T-helper 1 cell treated with Interleukin-12 subunit alpha and Interleukin-12 subunit beta and Interleukin-4 antibody, amounts not matched to agents 30 μg/mL and 1 μg/mL, for 36 hours (primary cell): ENCODE measurements around the gene CCDC82.

Experiments
- H3K27ac Mint-ChIP-seq: one replicate; pipeline ENCODE4 v1.8.0; 2021; ENCODE audit warnings: mild to moderate bottlenecking, mixed read lengths
- H3K27me3 Mint-ChIP-seq: one replicate; pipeline ENCODE4 v1.8.0; 2021; ENCODE audit warnings: low read depth, mixed read lengths
- H3K36me3 Mint-ChIP-seq: one replicate; pipeline ENCODE4 v1.8.0; 2021; ENCODE audit warnings: low read depth, mixed read lengths
- H3K4me1 Mint-ChIP-seq: one replicate; pipeline ENCODE4 v1.8.0; 2021; ENCODE audit warnings: low read depth, mixed read lengths
- H3K4me3 Mint-ChIP-seq: one replicate; pipeline ENCODE4 v1.8.0; 2021; ENCODE audit warnings: mild to moderate bottlenecking, moderate library complexity, mixed read lengths
- H3K9me3 Mint-ChIP-seq: one replicate; pipeline ENCODE4 v1.8.0; 2021; ENCODE audit warnings: mixed read lengths

Gene CCDC82

GRCh38 chr11:96328395-96329010 lies 61.2 kb downstream of the CCDC82 start:
- H3K9me3 Mint-ChIP-seq = no peaks in the 10 kb centered on the region
- peaks cover 18% of the 10 kb centered on the region for H3K36me3 Mint-ChIP-seq
- H3K27me3 Mint-ChIP-seq = no peaks in the 10 kb centered on the region
- peaks cover 44% of the 10 kb centered on the region for H3K4me1 Mint-ChIP-seq
- H3K27ac Mint-ChIP-seq = no peak overlapping the region
- no peak overlapping the region for H3K4me3 Mint-ChIP-seq

DNA sequence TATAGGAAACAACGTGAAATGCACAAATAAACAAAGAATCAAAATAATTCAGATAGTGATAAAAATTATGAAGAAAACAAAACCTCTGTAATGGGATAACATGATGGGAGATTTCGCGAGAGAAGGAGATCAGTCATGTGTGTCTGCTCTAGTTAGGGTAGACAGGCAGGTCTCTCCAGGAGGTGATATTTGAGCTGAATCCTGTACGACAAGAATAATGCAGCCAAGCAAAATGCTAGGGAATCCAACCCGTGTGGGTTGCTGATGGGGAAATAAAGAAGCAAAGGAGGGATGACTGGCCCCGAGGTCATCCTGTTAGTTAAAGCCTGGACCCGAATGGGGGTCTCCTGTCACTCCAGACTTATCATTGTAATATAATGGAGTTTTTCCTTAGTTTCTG lies 62.8 kb downstream of the CCDC82 start:
- peaks cover 18% of the 10 kb centered on the region for H3K36me3 Mint-ChIP-seq
- H3K27ac Mint-ChIP-seq = no peak overlapping the region
- H3K9me3 Mint-ChIP-seq = no peaks in the 10 kb centered on the region
- H3K27me3 Mint-ChIP-seq = no peaks in the 10 kb centered on the region
- H3K4me3 Mint-ChIP-seq = no peak overlapping the region
- H3K4me1 Mint-ChIP-seq = peaks cover 29% of the 10 kb centered on the region

DNA sequence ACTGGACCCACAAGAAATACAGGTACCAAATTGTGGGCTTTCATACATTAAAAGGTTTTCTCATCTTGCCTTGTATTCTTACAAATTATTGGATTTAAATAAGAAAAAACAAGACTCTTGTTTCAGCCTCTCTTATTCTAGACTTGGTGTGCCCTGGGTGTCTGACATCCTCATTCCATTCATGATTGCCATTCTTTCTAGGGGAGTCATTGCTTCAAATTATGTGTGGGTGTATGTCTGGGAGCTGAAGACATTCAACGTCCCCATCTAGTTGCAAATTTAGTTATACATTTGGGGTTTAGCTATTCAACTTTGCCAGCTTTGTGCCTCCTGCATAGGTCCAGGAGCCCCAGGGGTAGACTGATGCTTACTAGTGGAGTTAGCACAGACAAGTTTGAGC lies 64.8 kb downstream of the CCDC82 start:
- H3K4me1 Mint-ChIP-seq = peaks cover 25% of the 10 kb centered on the region
- no peaks in the 10 kb centered on the region for H3K9me3 Mint-ChIP-seq
- H3K27me3 Mint-ChIP-seq = no peaks in the 10 kb centered on the region
- peaks cover 23% of the 10 kb centered on the region for H3K36me3 Mint-ChIP-seq
- no peak overlapping the region for H3K27ac Mint-ChIP-seq
- H3K4me3 Mint-ChIP-seq = no peak overlapping the region

- no peaks in the 10 kb centered on the region for H3K27me3 Mint-ChIP-seq
- peaks cover 15% of the 10 kb centered on the region for H3K36me3 Mint-ChIP-seq
- no peaks in the 10 kb centered on the region for H3K9me3 Mint-ChIP-seq
- H3K4me1 Mint-ChIP-seq = peaks cover 19% of the 10 kb centered on the region
- no peak overlapping the region for H3K4me3 Mint-ChIP-seq
- no peak overlapping the region for H3K27ac Mint-ChIP-seq
Measured at GRCh38 chr11:96323642-96323985, 66.1 kb downstream of the CCDC82 start.

- Mint-ChIP-seq H3K27ac (no peak overlapping the region), H3K9me3 (no peaks in the 10 kb centered on the region), H3K4me3 (no peak overlapping the region), H3K4me1 (peaks cover 23% of the 10 kb centered on the region), H3K36me3 (peaks cover 15% of the 10 kb centered on the region), H3K27me3 (no peaks in the 10 kb centered on the region)
Measured at GRCh38 chr11:96322775-96323641, 66.7 kb downstream of the CCDC82 start.

DNA sequence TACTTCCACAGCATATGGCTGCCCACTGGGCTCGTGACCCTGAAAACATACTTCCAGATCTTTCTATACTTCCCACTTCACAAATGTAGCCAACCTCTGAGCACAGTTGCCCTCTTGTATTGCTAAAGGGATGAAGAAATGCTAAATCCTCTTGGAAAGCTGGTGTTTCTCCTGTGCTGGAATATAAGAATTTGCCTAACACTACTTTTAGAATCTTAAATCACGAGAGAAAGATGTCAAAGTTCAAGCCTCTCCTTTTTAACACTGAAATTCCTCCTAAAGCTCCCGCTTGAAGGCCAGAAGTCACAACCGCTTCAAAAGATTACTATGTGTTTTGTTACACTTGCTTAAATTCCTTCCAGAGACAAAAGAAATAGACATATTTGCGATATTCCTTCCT lies 68.6 kb downstream of the CCDC82 start:
- peaks cover 30% of the 10 kb centered on the region for H3K4me1 Mint-ChIP-seq

GRCh38 chr11:96319898-96320656 lies 69.6 kb downstream of the CCDC82 start:
- no peaks in the 10 kb centered on the region for H3K9me3 Mint-ChIP-seq
- peaks cover 32% of the 10 kb centered on the region for H3K4me1 Mint-ChIP-seq
- H3K27ac Mint-ChIP-seq = no peak overlapping the region
- H3K4me3 Mint-ChIP-seq = no peak overlapping the region
- H3K27me3 Mint-ChIP-seq = no peaks in the 10 kb centered on the region
- H3K36me3 Mint-ChIP-seq = peaks cover 27% of the 10 kb centered on the region

More for the DNA sequence above, 68.6 kb downstream of the CCDC82 start:
- Mint-ChIP-seq H3K27me3 (no peaks in the 10 kb centered on the region), H3K36me3 (peaks cover 23% of the 10 kb centered on the region), H3K27ac (no peak overlapping the region), H3K9me3 (no peaks in the 10 kb centered on the region), H3K4me3 (no peak overlapping the region)

DNA sequence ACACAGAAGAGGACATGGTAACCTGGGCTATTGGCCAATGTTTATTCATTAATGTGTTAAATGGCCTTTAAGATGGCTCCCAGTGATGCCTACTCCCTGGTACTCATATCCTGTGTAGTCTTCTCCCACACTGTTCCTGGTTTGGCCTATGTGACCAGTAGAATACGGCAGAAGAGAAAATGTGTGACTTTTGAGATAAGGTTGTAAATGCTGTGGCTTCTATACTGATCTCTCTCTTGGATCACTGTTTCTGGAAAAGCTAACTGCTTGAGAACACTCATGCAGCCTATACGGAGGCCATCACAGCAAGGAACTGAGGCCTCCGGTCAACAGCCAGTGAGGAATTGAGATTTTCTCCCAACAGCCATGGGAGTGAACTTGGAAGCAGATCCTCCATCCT lies 70.9 kb downstream of the CCDC82 start:
- H3K4me3 Mint-ChIP-seq = no peak overlapping the region
- no peaks in the 10 kb centered on the region for H3K9me3 Mint-ChIP-seq
- no peak overlapping the region for H3K27ac Mint-ChIP-seq
- peaks cover 30% of the 10 kb centered on the region for H3K36me3 Mint-ChIP-seq
- H3K27me3 Mint-ChIP-seq = no peaks in the 10 kb centered on the region
- H3K4me1 Mint-ChIP-seq = peaks cover 41% of the 10 kb centered on the region

DNA sequence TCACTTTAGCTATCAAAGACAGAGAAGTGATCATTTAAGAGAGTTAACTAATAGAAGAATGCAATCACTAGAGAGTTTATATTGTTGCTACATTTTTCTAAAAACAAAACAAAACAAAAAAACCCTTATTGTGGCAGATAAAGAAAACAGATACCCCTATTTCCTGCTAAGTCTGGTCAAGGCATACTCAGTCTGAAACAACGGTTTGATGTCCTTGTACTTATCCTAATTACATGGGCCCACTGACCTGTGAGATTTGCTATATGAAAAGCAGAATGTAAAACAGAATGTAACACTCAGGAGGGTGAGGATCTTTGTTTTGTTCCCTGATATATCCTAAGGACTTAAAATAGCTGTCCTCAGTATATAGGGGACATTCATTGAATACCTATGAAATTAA lies 71.3 kb downstream of the CCDC82 start:
- Mint-ChIP-seq H3K27me3 (no peaks in the 10 kb centered on the region), H3K27ac (no peak overlapping the region), H3K9me3 (no peaks in the 10 kb centered on the region), H3K4me3 (no peak overlapping the region), H3K4me1 (peaks cover 44% of the 10 kb centered on the region), H3K36me3 (peaks cover 30% of the 10 kb centered on the region)

GRCh38 chr11:96317985-96318384 lies 71.7 kb downstream of the CCDC82 start:
- H3K9me3 Mint-ChIP-seq = no peaks in the 10 kb centered on the region
- H3K27me3 Mint-ChIP-seq = no peaks in the 10 kb centered on the region
- H3K36me3 Mint-ChIP-seq = peaks cover 31% of the 10 kb centered on the region
- peaks cover 46% of the 10 kb centered on the region for H3K4me1 Mint-ChIP-seq
- H3K27ac Mint-ChIP-seq = no peak overlapping the region
- H3K4me3 Mint-ChIP-seq = no peak overlapping the region

GRCh38 chr11:96317571-96317970 lies 72.1 kb downstream of the CCDC82 start:
- H3K4me1 Mint-ChIP-seq = peaks cover 46% of the 10 kb centered on the region
- no peak overlapping the region for H3K4me3 Mint-ChIP-seq
- no peaks in the 10 kb centered on the region for H3K27me3 Mint-ChIP-seq
- H3K36me3 Mint-ChIP-seq = peaks cover 31% of the 10 kb centered on the region
- H3K27ac Mint-ChIP-seq = no peak overlapping the region
- no peaks in the 10 kb centered on the region for H3K9me3 Mint-ChIP-seq

GRCh38 chr11:96316869-96317268 lies 72.8 kb downstream of the CCDC82 start:
- Mint-ChIP-seq H3K9me3 (no peaks in the 10 kb centered on the region), H3K27me3 (no peaks in the 10 kb centered on the region), H3K4me3 (no peak overlapping the region), H3K27ac (no peak overlapping the region), H3K4me1 (peaks cover 46% of the 10 kb centered on the region), H3K36me3 (peaks cover 28% of the 10 kb centered on the region)

GRCh38 chr11:96315476-96315875 lies 74.2 kb downstream of the CCDC82 start:
- Mint-ChIP-seq H3K4me3 (no peak overlapping the region), H3K27ac (no peak overlapping the region), H3K36me3 (peaks cover 19% of the 10 kb centered on the region), H3K4me1 (peaks cover 42% of the 10 kb centered on the region), H3K27me3 (no peaks in the 10 kb centered on the region), H3K9me3 (no peaks in the 10 kb centered on the region)

DNA sequence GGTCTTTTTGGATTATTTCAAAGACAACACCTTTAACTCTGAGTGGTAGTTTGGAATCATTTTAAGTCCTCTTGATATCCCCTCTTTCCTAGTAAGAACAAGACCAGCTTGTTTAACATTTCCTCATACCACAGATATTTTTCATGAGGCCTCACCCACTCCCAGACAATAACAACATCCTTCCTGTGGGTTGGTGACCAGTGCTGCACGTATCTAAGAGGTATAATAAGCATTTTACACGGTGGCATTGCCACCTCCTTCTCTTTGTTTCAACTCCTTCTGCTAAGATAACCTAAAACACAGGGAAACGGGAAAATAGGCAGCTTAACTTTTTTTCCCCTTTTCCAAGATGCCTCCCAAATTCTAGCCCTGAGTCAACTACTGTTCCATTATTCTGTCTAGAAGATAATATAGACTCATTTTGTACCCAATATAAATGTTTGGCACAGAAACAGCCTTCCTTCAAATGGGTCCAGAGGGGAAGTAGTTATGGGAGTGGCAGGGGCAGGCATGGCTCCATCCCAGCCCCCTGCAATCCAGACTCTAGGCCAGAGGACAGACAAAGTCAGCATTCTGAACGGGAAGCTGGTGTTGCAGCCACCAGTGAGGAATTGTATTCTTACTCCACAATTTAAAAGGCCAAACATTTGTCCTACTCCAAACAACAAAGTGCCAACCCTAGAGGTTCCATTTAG lies 75.2 kb downstream of the CCDC82 start:
- H3K4me1 Mint-ChIP-seq = peaks cover 40% of the 10 kb centered on the region
- H3K36me3 Mint-ChIP-seq = peaks cover 18% of the 10 kb centered on the region
- no peaks in the 10 kb centered on the region for H3K27me3 Mint-ChIP-seq
- no peaks in the 10 kb centered on the region for H3K9me3 Mint-ChIP-seq
- peak overlapping the region; percentile 34 for H3K27ac Mint-ChIP-seq
- H3K4me3 Mint-ChIP-seq = peak overlapping the region; percentile 15
